ENCODE measurements around the gene KCTD1.

KCTD1 gene

DNA sequence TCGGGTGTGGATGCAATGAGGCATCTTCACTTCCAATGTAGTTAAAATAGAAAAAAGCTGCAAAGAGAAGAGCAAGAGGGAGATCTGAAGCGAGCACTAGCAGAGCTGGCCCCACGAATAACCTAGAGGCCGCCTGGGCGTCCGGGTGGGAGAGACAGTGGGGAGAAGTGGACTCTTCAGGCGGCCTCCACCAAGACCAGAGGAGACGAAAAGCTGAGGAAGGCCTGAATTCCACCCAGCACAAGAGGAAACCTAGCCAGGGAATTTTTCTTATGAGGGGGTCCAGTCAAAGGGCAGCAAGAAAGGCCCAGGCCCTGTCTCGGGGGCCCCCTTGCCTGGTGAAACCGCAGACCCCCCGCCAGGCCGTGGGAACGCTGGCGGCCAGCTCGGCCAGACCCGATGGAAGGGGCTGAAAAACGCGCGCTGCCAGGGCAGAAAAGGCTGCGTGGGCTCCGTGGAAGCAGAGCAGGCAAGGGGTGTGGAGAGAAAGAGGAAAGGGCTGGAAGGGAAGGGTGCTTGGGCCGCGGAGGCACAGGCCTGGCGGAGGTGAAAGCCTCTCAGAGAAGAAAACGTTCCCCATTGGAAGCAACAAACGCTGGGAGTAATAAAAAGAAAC is 69.2 kb downstream of the KCTD1 start:
- DNase-seq: no peak

DNA sequence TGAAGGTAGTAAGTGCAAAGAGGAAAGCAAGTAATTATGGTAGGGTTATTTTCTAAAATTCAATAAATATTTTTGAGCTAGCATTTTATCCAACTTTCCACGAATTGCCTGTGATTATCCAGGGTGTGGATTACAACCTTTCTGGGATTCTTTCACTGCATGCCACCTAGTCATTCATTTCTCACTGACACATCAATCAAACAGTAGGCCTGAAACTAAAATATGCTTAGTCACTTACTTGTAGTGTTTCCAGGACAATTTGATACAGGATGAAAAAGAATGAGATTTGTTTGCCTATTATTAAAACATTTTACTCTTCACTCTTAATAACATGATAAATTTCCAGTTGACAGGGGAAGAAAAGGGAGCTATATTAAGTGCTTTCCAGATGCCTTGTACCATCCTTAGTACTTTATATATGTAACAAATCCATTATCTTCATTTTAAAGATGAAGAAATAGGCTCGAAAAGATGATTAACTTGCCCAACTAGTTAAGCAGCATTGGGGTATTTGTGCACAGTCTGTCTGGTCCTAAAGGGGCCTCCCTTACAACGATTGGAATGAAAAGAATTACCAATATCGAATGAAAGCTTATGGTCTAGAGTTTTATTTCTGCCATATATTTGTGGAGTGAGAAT is 70.4 kb downstream of the KCTD1 start:
- DNase-seq: no peak

DNA sequence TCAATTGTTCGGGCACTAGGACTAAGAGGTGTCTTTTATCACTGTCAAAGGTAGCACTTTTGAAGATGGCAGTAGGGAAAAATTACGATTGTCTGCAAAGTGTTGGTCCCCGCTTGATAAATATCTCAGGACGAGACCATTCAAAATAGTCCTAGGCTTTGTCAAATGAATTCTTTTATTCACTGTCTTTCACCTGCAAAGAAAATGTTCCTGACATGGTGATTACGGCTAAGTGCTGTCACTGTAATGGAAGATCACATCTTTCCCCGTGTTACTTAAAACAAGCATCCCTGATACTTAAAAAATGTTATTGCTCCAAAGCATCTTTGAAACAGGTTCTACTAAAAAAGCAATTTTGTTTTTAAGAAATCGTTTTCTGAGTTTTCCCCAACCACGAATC is 71.7 kb downstream of the KCTD1 start:
- no peak for DNase-seq

DNA sequence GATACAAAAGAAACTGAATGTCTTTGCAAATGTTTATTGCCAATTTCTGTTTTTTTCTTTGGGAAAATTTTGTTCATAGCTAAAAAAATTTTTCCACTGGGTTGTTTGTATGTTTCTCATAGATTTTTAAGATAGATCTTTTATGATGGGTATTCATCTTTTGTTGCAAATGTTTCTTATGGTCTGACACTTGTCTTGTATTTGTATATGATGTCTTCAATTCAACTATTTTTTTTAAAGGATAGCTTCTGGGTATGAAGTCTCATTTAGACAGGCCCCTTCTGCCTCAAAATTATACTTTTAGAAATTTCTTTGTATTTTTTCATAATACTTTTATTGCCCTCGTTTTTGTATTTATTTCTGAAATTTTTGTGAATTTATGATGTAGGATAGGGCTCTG is 73.8 kb downstream of the KCTD1 start:
- no peak for DNase-seq

DNA sequence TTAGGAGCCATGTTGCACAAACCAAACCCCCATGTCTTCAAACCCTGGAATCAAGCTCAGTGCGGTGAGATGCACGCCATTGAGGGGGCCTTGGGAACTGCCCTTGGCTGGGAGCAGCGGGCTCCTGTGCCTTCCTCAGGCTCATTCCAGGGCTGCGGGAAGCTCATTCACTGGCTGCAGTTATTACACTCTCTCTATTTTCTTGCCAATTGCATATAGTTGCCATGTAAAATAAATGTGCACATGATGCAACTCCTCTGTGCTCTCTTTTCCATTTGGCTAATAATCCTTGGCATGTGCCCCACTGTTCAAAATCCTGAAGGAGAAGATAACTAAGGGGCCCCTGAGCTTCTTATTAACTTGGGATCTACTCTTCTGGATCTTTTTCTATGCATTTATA is 74.7 kb downstream of the KCTD1 start:
- no peak for DNase-seq

DNA sequence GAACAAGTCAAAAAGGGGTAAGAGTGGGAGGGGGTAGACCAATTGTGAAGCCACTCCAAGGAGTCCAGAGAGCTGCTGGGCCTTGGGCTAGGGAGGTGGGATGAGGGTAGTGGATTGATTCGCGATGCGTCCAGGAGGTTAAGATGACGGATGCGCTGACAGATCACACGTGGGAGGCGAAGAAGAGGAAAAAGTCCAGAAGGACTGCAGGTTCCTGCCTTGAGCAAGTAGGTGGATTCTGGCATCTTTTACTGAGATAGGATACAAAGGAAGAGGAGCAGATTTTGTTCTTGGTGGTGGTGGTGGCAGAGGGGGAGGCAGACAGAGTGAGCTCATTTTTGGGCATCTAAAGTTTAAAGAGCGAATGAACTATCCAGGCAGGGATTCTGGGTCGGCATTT is 76.5 kb downstream of the KCTD1 start:
- DNase-seq: no peak

DNA sequence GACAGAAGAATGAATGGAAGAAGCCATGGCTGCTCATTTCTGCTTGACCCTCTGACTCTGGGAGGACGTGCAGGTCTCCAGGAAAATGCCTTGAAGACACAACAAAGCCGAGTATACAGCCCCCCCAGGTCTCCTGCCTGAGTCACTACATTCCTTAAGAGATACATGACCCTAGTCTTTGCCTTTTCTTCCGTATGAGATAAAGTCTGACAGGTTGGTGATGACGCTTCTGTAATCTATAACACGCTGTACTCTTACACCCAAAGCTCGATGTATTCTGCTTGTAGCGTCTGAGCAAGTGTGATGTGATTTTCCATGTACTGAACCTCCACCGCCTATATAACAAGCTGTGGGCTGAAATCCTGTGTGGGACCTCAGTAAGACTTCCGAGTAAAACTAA is 77.3 kb downstream of the KCTD1 start:
- no peak for DNase-seq

DNA sequence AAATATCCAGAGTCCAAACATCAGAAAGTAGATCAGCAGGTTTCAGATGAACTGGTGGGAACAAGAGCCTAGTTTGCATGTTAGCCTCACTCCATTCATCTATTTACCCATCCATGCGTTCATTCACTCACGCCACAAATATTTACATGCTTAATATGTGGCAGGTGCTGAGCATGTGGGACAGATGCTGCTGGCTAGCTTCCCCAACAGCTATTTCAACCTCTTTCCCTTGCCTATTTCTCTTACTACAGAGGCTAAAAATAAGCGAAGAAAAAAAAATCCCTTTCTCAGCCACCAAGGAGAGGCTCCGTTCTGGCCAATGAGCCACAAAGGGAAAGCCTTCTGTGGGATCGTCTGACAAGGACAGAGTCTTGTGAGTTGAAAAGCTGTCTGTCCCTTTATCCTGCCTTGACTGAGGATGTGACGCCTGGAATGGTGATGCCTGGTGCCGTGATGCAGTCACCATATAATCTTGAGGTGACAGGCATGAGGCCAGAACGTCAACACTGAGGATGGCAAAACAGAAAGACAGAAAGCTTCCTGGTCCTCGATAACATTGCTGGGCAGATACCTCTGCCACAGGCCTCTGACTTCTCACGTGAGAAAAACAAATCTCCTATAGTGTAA is 78.2 kb downstream of the KCTD1 start:
- no peak for DNase-seq

DNA sequence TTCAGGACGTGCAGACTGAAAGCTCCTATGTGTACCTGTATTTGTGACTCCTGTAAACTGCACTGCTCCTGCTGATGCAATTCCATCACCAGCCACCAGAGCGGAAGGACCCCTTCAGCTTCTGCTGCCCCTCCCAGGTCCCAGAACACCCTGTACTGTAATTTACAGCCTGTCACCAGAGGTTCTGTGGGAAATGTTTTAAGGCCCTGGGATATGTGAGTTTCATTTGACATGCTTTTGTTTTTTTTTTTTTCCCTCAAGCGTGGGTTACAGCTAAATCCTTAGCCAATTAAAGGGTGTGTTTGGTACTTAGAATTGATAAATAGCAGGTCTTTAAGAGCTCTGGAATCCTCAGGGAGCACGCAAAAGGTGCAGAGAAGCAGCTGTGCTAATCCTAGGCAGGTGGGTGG is 79.4 kb downstream of the KCTD1 start:
- no peak for DNase-seq

DNA sequence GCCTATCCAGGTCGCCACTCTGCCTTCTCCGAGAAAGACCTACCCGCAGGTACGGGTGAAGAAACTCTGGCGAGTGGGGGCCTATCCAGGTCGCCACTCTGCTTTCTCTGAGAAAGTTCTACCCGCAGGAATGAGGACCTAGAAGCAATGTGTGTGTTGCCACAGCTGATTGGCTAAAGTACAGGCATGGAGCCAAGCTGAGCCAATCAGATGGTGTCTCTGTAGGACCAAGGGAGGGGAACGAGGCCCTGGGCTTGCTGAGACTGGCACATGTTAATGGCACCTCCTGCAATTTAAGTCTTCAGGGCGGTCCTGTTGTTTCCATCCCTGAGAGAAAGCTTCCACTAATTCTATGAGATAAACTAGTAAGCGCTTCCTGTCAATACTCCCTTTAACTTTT is 82.3 kb downstream of the KCTD1 start:
- no peak for DNase-seq

DNA sequence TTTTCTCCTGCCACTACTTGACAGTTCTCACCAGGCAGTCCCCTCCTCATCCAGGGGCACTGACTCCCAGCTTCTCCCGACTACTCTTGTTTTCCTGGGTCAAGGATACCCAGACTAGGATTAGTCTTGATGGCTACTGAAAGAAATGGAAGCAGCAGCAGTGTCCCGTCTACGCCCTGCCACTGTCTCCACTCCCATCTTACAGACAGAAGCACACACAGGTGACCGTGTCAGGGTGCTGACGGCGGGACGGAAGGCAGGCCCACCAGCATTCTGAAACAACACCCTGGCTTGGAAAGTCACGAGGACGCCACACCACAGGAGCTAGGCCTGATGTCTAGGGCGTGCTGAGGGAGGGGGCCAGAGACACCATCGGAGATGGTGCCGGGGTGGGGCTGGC is 82.9 kb downstream of the KCTD1 start:
- DNase-seq: no peak

DNA sequence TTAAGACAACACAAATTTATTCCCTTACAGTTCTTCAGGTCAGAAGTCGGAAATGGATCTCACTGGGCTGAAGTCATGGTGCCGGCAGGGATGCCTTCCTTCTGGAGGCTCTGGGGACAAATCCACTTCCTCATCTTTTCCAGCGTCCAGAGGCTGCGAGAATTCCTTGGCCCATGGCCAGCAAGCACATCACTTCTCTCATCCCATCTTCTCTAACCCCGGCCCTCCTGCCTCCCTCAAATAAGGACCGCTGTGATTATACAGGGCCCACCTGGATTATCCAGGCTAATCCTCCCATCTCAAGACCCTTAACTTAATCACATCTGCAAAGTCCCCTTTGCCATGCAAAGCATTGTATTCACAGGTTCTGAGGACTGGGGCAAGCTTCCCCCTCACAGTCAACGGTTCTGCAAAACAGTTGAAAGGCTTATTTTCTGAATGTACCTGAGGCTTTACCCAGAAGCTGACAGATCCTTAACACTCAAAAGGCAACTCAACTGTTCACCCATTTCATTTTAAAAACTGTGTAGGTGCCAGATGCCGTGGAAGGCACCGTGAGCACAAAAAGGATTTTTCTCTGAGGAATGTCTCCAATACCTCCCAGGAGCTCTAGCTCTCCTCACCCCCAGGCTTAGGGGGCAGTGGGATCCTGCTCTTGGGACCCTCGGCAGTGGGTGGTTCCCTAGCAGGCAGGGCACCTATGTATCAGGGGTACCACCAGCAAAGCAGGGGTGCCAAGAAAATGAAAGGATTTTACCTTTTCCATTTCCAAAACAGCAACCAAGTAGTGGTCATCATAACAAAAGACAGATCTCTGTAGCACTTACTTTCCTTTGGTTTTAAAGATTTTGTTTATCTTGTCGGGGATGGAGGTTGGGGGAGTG is 84.0 kb downstream of the KCTD1 start:
- DNase-seq: no peak

DNA sequence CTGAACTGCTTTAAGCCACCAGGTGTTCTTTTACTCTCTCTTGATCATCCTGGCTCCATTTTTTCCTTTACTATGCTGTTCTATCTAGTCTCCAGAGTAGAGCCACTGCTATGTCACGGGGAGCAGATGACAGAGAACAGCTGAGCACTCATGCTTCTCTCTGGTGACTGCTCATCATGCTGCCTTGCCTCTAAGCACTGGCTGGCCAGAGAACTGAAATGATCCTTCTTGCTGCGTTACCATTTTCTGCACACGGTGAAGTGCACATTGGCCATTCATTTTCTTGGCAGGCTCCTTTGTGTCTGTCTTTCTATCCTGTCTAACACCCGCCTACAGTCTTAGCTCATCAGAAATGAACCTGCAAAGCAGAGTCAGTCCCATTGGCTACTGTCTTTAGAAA is 86.0 kb downstream of the KCTD1 start:
- DNase-seq: no peak

DNA sequence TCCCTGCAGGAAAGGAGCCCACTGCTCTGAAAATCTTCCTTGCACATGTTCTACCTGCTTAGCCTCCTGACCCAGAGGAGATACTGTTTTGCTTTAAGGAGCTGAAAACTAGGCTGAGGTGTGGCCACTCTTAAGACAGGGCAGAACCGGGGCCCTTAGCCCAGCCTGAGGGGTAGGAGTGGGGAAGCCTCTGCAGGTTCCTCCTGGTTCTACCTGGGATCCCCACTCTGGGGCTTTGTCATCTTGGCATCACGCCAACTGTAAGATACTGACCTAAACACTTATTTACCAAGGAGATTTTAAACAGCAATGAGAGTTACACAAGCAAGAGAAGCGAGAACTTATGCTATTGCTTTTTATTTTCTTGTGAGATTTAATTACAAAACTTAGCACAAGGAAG is 86.9 kb downstream of the KCTD1 start:
- DNase-seq: no peak

DNA sequence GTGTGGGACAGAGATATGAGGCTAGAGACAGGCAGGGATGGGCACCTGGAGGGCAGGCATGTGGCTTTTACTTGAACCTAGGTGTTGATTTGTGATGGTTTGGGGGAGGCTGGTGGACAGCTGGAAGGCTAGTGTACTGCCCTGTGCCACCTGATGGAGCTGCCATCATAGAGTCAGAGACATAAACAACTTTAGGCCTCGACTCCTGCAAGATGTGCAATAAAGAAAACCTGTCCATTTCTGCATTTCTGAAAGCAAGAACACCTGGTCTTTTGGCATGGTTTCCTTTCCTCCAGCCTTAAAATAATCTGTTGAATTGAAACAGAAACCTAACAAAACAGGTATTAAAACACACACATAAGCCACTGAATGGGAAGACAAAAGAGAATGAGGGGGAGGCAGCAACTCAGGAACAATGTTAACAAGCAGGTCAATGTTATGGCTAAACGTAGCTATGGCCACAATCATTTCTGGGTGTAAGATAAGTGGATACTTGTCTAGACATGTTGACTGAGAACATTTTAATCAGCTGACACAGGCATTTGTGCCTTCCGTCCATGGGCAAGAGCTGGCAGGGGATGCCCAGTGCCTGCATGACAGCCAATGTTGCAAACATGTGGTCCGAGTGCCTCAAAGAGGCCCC is 87.8 kb downstream of the KCTD1 start:
- no peak for DNase-seq

DNA sequence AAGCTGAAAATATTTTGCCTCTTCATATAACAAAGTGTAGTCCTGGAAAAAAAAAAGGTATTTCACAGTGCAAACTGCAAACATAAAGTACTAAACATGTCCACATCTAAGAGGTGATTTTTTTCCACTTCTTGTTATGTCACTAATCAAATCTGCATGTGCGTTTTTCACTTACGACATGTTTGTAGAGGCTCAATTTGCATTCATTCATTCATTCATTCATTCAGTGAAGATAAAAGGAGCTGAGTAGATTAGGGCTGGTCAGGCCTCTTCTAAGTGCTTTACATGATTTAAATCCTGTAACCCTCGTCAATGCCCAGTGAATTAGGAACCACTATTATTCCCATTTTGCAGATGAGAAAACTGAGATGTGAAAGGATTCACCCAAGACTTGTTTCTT is 88.5 kb downstream of the KCTD1 start:
- DNase-seq: no peak

DNA sequence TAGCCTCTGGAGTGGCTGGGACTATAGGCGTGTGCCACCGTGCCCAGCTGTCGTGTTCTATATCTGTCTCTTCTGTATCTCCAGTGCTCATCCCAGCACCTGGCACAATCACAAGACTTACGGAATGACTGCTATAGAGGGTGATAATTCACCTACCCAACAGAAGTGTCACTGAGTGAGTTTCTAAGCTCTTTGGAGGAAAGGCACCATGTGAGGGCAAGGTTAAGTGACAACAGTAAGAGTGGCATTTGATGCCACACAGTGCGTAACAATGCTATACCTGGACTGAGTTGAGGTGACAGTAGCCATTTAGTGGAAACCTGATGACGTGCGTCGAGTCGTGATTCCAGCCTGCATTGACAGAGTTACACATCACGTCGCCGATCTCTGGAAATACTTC is 89.0 kb downstream of the KCTD1 start:
- DNase-seq: no peak

DNA sequence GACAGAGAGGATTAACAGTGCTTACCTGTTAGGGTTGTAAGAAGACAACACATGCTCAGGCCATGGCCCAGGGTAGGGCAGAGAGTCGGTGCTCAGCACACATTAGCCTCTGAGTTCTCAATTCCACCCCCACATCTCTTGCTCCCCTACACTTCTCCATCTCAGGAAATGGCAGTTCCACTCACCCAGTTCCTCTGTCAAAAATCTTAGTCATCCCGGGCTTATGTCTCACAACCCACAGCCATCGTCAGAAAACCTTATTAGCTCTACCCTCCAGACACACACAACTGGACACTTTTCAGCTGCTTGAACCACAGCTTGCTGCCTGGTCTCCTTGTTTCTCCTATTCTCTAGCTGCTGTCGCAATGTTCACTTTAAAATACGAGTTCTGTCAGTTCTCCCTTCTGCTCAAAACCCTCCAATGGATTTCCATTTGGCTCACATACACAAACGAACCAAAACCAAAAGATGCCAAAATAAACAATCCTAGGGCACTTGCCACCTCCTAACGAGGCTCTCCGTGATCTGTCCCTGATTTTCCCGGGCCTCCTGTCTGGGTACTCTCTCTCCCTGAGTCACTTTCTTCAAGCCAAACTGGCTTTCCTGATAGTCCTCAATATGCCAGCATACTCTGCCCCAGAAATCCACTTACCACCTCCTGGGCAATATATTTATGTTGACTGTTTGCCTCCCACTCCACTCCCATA is 89.7 kb downstream of the KCTD1 start:
- no peak for DNase-seq

DNA sequence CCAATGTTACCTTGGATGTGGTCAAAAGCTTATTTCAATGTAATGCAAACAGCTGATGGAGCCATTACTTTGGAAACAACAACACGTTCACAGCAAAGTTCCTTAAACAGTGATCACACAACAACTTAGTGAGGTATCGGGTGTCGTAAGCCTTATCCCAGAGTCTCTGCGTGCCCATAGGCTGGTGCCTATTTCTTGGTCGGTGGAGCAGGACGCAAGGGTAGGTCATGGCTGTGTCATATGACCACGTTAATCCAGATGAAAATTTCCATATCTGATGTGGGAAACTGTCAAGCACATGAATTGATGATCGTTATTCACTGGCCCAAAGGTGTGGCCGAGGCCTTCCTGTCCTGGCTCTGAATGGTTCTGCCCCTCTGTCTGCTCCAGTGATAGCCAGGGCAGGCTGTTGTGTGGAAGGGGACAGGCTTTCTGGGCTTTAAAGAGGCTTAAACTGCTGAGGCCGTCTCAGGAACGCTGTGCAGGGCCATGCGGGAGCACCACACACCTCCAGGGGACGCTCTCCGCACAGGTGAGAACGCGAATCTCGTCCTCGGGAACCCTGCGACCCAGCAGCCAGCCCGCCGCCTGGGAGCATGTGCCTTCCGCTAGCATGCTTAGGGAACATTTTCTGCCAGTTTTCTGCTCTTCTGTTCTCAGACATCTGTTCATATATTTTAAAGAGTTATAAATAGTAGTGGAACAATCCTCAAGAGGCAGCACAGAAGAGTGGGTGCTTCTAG is 90.6 kb downstream of the KCTD1 start:
- no peak for DNase-seq

DNA sequence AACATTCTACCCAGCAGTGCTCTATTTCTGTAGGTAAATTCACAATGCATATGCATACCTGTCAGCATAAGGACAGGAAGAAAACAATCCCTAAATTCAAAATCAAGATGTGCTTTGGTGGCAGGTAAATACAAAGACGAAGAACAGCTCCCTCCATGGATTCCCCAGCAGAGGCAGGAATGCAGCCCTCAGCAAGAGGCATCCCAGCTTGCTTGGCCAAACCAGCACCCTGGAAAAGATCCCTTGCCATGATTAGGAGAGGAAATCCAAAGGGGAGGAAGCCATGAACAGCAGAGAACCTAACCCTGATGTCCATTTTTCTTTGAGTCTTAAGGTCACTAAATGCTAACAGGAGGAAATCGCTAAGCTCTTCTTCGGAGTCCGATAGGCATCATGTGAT is 91.2 kb downstream of the KCTD1 start:
- DNase-seq: no peak

DNA sequence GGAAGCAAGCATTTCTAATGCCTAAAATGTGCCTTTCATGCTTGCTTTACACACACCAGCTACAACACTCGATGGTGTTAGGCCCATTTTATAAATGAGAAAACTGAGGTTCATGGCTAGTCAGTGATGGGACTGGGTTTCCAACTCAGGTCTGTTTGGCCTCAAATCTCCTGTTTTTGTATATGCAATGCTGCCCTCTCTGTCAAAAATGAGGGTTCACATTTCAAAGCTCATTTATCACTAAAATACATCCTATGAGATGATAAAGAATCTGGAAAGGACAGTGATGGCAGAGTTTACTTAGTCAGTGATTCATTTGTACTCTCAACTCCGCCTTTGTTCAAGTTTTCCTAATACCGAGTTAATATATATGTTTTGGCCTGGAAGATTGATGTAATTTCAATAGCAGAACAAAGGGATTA is 92.3 kb downstream of the KCTD1 start:
- no peak for DNase-seq

DNA sequence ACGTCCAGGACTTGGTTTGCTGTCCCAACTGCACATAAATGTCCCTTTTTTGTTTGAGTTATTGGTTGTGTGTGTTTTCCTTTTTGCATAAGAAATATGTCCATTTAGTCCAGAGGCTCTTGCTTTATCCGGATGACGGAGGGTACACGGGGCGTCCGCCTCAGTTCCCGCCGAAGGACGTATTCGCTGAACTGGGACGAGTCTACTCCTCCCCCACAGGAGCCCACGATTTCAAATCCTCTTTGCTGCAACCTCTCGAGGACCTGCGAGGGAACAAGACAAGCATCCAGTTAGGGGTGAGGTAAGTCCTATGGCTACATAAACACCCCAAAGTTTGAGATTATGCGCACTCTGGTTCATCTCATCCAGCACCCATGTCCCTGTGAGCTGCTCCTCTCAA is 92.7 kb downstream of the KCTD1 start:
- no peak for DNase-seq
